HG02852 (cell line): ENCODE measurements around the gene WDR75.

Source experiments
- ATAC-seq: cut with Tn5 transposase; IDR thresholded peaks from one replicate; pipeline ENCODE4 v1.9.1; 2021; ENCODE audit warnings: mild to moderate bottlenecking, moderate library complexity; ENCODE audit not compliant: unreplicated experiment

WDR75 gene

GRCh38 chr2:189498205-189498604, 56.9 kb downstream of the WDR75 start:
- ATAC-seq: no peak

- no peak for ATAC-seq
Observed at GRCh38 chr2:189499137-189499536, 57.9 kb downstream of the WDR75 start.

- ATAC-seq: no peak
Observed at GRCh38 chr2:189500456-189501160, 59.3 kb downstream of the WDR75 start.

GRCh38 chr2:189501487-189501886, 60.2 kb downstream of the WDR75 start:
- ATAC-seq: no peak

- ATAC-seq: no peak
Observed at GRCh38 chr2:189502714-189503113, 61.4 kb downstream of the WDR75 start.

- ATAC-seq: no peak
Observed at GRCh38 chr2:189504238-189504637, 63.0 kb downstream of the WDR75 start.

GRCh38 chr2:189505492-189505891, 64.2 kb downstream of the WDR75 start:
- ATAC-seq: no peak

GRCh38 chr2:189506514-189506976, 65.3 kb downstream of the WDR75 start:
- ATAC-seq: no peak

GRCh38 chr2:189511210-189511959, 70.1 kb downstream of the WDR75 start:
- ATAC-seq: no peak

GRCh38 chr2:189511960-189512319, 70.7 kb downstream of the WDR75 start:
- no peak for ATAC-seq

- no peak for ATAC-seq
Observed at GRCh38 chr2:189512879-189513278, 71.6 kb downstream of the WDR75 start.

- no peak for ATAC-seq
Observed at GRCh38 chr2:189514104-189514503, 72.8 kb downstream of the WDR75 start.

GRCh38 chr2:189515264-189515663, 74.0 kb downstream of the WDR75 start:
- no peak for ATAC-seq

- no peak for ATAC-seq
Observed at GRCh38 chr2:189516546-189516945, 75.3 kb downstream of the WDR75 start.

- ATAC-seq: no peak
Observed at GRCh38 chr2:189517847-189518535, 76.7 kb downstream of the WDR75 start.

GRCh38 chr2:189519631-189520387, 78.5 kb downstream of the WDR75 start:
- ATAC-seq: no peak

GRCh38 chr2:189521699-189522434, 80.6 kb downstream of the WDR75 start:
- ATAC-seq: peak; percentile 61

GRCh38 chr2:189522435-189523151, 81.3 kb downstream of the WDR75 start:
- no peak for ATAC-seq

GRCh38 chr2:189524746-189525145, 83.5 kb downstream of the WDR75 start:
- ATAC-seq: no peak
